Measurements from ENCODE around the gene XDH. TPM values are rescaled to one million over a fixed set of nuclear protein-coding genes. Genes with fewer than 3 reads are reported as not detected.

The XDH gene
- polyA plus RNA-seq, 3 donors: 0.10 to 0.28 TPM; not detected in 1

DNA sequence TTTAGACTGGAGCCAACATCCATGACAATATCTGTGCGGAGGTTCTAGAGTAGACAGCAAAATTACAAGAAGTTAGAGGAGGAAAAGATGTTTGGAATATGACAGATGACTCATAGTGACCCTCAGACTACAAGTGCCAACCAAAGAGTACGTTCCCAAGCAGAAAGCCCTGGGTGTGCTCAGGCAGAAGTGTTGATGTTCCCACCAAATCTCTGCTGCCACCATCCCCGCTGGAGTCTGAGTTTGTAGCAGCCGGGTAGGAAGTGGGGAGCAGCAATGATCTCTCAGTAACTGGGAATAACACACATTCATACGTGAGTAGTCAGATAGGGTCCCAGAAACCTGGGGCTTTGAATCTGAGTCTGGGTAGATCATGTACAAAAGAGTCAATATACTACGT lies 73.2 kb downstream of the XDH start:
- WGBS, 3 donors: 81 to 86% (median 86%) methylated on average over 6 of the region's 6 CpGs
- no peak overlapping the region for H3K27ac ChIP-seq (ENCODE audit: low read depth, low read length)

DNA sequence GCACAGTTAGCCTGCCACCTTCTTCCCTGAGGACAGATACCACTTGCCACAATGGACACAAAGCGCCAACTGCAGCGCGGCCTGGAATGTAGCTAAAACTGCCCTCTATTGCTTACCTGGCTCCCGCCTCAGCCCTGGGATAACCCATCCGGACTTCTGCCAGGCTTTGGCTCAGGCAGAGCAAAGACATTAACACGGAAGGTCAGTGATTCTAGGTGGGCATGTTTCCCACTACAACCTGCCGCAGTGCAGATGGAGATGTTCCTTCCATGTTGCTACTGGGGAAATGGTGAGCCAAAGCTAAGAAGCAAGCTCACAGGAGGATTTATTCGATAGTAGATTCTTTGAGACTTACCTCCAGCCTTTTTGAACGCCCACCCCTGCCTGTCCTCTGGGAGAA lies 74.8 kb downstream of the XDH start:
- 88 to 92% (median 92%) methylated on average over 9 of the region's 9 CpGs for WGBS, 3 donors
- H3K27ac ChIP-seq (ENCODE audit: low read depth, low read length): no peak overlapping the region

DNA sequence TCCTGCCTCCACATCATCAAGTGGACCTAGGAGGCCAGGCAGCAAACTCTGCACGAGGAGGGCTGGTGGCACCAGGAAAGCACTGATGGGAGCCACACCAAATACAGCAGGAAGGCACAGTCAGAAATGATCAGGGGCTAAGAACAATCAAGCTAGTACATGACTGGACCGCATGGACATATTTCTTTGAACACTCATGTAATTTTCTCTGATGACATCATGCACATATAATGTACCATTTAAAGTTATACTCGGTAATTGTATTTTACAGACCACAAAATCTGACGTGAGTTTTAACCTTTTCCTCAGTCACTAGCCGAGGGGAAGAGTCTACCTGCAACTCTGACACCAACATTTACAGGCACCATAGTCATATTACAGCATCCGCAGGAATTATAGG lies 76.7 kb downstream of the XDH start:
- H3K27ac ChIP-seq (ENCODE audit: low read depth, low read length): no peak overlapping the region
- 73 to 80% (median 77%) methylated on average over 6 of the region's 6 CpGs for WGBS, 3 donors

- no peak overlapping the region for H3K27ac ChIP-seq (ENCODE audit: low read depth, low read length)
- 40 to 63% (median 54%) methylated on average over 3 of the region's 3 CpGs for WGBS, 3 donors
Measured at GRCh38 chr2:31337197-31337596, 77.3 kb downstream of the XDH start.

- WGBS, 3 donors: 68 to 83% (median 73%) methylated on average over 5 of the region's 5 CpGs
- H3K27ac ChIP-seq (ENCODE audit: low read depth, low read length): no peak overlapping the region
Measured at GRCh38 chr2:31335921-31336585, 78.5 kb downstream of the XDH start.

DNA sequence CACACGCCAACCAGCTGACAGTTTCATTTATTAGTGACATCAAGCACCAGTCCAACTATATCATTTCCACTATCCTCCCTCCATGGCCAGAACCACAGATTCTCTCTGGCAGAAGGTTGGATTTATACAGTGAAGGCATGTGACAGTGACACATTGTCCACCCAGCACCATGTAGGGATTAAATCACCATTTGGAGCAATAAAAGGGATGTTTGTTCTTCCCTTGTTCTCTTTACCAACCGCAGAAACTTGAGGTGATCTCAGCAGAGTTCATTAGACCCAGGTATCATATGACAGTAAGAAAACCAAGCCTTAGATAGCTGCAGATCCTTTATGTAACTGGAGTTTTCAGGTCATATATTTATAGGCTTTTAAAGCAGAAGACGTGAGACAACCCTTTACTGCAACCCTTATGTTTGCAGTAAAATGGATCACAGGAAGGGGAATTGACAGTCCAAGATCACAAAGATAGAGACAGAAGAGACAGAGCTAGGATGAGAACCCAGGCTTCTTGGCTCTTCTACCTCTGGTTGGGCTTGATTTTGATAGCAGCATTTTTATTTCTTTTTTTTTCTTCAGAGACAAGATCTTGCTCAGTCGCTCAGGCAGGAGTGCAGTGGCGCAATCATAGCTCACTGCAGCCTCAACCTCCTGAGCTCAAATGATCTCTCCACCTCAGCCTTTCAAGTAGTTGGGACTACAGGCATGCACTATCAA lies 80.1 kb downstream of the XDH start:
- WGBS, 3 donors: 64 to 69% (median 67%) methylated on average over 5 of the region's 5 CpGs
- no peak overlapping the region for H3K27ac ChIP-seq (ENCODE audit: low read depth, low read length)

DNA sequence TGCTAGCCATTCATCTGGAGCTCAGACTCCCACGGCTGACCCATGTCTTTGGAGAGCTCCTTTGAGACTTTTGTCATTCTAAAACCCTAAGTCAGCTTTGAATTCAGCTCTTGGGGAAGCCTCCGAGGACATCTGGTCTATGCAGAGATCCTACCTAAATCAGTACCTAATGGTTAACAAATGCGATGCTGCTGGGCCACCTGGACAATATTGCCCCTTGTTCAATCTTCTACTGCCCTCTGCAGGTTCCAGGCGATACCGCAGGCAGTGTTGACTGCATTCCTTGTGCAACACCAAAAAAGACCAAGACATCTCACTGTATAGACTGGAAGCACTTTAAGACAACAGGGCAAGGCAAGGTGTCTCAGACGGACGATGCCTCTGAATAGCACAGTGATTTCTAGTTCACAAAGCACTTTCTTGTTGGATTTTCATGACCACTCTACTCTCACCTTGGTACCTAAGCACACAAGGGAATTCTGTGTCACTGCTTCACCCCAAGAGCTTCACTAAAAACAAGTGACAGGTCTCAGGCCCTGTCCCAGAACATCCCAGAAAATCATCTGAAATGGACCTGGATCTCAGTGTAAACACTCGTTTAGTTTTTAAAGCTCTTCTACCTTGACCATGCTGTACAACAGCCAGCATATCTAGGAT lies 80.9 kb downstream of the XDH start:
- no peak overlapping the region for H3K27ac ChIP-seq (ENCODE audit: low read depth, low read length)
- WGBS, 3 donors: 7 to 14% (median 12%) methylated on average over 8 of the region's 8 CpGs

GRCh38 chr2:31333046-31333445 lies 81.5 kb downstream of the XDH start:
- 71 to 84% (median 81%) methylated on average over 5 of the region's 5 CpGs for WGBS, 3 donors
- no peak overlapping the region for H3K27ac ChIP-seq (ENCODE audit: low read depth, low read length)

DNA sequence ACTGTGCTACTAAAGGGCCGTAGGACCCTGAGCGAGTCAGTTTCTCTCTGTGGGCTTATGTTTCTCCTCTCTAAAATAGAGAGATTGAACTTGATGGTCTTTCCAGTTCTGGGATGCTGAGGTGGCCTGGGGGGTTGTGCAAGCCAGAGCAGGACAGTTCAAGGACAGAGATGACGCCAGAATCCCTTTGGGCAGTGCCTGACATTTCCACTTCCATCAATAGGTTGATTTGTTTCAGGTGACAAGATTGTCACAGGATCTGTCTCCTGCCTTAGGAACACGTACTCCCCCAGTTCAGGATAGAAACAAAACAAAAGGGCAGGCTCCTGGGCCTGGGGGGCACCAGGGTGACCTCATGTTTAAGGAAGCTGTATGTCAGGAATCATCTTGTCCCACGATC lies 82.0 kb downstream of the XDH start:
- 73 to 85% (median 75%) methylated on average over 5 of the region's 5 CpGs for WGBS, 3 donors
- no peak overlapping the region for H3K27ac ChIP-seq (ENCODE audit: low read depth, low read length)

GRCh38 chr2:31331156-31331555 lies 83.4 kb downstream of the XDH start:
- WGBS, 3 donors: 54 to 66% (median 60%) methylated on average over 8 of the region's 8 CpGs
- no peak overlapping the region for H3K27ac ChIP-seq (ENCODE audit: low read depth, low read length)

DNA sequence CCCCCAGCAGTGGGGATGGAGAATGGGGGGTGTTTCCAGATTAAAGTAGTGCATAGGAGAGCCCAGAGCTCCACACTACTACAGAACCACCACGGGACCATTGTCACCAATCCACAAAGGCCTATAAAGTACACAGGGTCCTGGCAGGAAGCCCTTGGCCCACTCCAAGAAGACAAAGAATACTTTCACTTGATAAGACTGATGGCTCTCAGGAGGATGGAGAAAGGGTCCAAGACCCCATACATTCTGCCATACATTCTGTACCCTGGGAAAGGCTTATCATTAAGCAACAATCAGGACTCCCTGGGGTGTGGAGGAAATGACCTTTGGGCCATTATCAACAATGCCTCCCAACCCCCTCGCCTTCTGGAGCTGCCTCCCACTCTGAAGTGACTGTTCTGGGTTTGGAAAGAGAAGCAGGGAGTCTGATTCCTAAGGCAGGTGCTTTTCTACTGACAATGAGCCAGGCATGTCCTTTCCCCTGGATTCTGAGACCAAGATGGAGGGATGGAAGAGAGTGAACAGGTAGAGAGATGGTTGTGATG lies 85.4 kb downstream of the XDH start:
- WGBS, 3 donors: 35 to 72% (median 58%) methylated on average over 2 of the region's 2 CpGs
- no peak overlapping the region for H3K27ac ChIP-seq (ENCODE audit: low read depth, low read length)

GRCh38 chr2:31328026-31328425 lies 86.5 kb downstream of the XDH start:
- H3K27ac ChIP-seq (ENCODE audit: low read depth, low read length): no peak overlapping the region

DNA sequence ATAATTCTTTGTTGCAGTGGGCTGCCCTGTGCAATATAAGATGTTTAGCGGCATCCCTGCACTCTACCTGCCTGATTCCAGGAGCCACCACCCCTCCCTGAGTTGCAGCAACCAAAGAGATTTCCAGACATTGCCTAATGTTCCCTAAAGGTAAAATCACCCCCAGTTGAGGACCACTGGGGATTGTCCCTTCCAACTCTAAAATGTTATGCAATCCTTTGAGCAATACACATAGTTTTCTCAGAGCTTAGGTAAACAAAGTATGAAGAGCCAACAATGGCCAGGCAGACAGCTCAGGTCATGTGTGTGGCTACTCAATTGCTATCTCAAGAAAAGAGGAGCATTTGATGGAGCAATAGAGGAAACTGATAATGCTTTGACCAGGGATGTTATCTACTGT lies 87.0 kb downstream of the XDH start:
- 97 to 100% (median 100%) methylated on average over 1 of the region's 1 CpG for WGBS, 3 donors

GRCh38 chr2:31324016-31324633 lies 90.4 kb downstream of the XDH start:
- H3K27ac ChIP-seq (ENCODE audit: low read depth, low read length): no peak overlapping the region
- WGBS, 3 donors: 45 to 47% (median 45%) methylated on average over 5 of the region's 5 CpGs

More for the DNA sequence above, 87.0 kb downstream of the XDH start:
- no peak overlapping the region for H3K27ac ChIP-seq (ENCODE audit: low read depth, low read length)

GRCh38 chr2:31322371-31322770 lies 92.2 kb downstream of the XDH start:
- no peak overlapping the region for H3K27ac ChIP-seq (ENCODE audit: low read depth, low read length)
- 73 to 84% (median 78%) methylated on average over 1 of the region's 1 CpG for WGBS, 3 donors

GRCh38 chr2:31319406-31320175 lies 95.0 kb downstream of the XDH start:
- no peak overlapping the region for H3K27ac ChIP-seq (ENCODE audit: low read depth, low read length)
- WGBS, 3 donors: 38 to 74% (median 39%) methylated on average over 6 of the region's 6 CpGs

- 41 to 81% (median 50%) methylated on average over 11 of the region's 11 CpGs for WGBS, 3 donors
- H3K27ac ChIP-seq (ENCODE audit: low read depth, low read length): no peak overlapping the region
Measured at GRCh38 chr2:31318361-31319336, 95.9 kb downstream of the XDH start.
